HG02884 (cell line): ENCODE results near the gene SH3BGRL2.
"Not testable (repeated sequence)": the region's sequence is repeated elsewhere in the genome, so short reads cannot be mapped to it uniquely, and the experiment has no call there.

Experiments used
- ATAC-seq: cut with Tn5 transposase; IDR thresholded peaks from one replicate; pipeline ENCODE4 v1.9.1; 2021; ENCODE audit warnings: mild to moderate bottlenecking, moderate library complexity; ENCODE audit not compliant: unreplicated experiment

Gene SH3BGRL2

DNA sequence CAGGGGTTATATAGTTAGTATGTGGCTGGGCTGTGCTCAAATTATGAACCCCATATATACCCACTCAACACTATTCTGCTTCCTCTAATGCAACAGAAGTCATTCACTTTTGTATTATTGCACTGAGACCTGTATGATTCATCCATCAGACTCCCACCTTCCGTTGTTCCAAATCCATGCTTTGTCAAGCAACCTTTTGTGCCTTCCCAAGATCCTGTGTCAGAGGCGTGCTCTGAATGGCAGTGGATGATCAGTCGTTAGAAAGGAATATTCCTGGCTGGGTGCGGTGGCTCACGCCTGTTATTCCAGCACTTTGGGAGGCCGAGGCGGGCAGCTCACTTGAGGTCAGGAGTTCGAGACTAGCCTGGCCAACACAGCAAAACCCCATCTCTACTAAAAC, 103.2 kb downstream of the SH3BGRL2 start:
- no peak for ATAC-seq

DNA sequence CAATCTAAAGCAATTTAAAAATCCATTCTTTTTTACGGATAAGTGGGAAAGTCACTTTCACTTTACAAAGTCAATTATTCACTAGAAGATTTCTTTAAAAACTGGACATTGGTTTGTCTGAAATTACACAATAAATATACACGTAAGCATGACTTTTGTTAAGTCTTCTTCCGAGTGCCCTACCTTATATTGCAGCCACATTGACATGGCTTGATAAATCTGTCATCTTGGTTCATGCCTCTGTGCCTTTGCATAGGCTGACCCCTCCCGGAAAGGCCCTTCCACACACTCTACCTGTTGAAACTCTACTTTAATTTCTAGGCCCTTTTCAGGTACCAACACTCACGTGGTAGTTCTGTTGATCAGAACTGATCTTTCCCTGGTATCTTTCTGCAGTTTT, 104.1 kb downstream of the SH3BGRL2 start:
- ATAC-seq = no peak

DNA sequence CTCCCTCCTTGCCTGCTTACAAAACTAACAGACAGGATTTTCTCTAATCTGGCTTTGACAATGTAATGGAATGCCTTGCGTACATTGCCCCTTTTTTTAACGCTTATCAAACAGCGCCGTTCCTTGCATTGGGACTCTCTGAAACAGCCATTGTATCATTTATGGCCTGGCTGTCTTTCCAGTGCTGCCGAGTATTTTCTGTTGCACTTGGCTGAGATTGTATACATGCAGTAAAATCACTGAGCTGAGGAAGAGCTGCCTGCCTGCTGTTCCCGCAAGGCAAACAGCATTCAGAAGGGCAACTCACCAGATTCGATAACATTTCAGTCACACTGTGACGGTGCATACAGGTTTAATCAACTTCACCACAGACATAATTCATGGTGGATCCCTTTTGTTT, 106.0 kb downstream of the SH3BGRL2 start:
- ATAC-seq = no peak

DNA sequence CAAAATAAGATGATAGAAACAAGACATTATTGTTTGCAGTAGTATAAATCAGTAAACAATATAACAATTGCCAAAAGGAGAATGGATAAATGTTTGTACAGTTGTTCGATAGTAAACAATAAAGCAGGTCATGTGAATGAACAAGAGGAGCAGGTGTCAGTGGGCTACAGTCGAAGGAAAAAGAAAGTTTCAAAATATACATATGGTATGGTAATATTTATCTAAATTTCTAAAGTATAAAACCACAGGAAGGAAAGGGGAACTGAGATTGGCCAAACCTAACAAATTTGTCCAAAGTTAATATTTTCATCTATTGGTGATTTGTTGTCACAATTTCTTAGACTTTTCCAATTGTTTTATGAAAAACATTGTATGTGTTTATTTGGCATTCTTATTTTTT, 110.9 kb downstream of the SH3BGRL2 start:
- ATAC-seq = no peak

DNA sequence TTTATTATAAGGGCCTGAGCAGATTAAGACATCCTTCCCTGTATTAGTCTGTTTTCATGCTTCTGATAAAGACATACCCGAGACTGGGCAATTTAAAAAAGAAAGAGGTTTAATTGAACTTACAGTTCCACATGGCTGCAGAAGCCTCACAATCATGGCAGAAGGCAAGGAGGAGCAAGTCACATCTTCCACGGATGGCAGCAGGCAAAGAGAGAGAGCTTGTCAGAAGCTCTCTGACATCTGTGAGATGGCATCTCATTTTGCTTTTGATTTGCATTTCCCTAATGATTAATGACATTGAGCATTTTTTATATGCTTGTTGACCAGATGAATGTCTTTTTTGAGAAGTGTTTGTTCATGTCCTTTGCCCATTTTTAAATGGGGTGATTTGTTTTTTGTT, 114.2 kb downstream of the SH3BGRL2 start:
- not testable (repeated sequence) for ATAC-seq

DNA sequence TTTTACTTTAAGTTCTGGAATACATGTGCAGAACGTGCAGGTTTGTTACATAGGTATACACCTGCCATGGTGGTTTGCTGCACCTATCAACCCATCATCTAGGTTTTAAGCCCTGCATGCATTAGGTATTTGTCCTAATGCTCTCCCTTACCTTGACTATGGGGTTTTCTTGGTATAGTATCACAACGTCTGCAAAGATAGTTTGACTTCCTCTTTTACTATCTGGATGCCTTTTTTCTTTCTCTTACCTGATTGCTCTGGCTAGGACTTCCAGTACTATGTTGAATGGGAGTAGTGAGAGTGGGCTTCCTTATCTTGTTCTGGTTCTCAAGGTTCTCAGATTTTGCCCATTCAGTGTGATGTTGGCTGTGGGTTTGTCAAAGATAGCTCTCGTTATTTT, 115.2 kb downstream of the SH3BGRL2 start:
- ATAC-seq = not testable (repeated sequence)

DNA sequence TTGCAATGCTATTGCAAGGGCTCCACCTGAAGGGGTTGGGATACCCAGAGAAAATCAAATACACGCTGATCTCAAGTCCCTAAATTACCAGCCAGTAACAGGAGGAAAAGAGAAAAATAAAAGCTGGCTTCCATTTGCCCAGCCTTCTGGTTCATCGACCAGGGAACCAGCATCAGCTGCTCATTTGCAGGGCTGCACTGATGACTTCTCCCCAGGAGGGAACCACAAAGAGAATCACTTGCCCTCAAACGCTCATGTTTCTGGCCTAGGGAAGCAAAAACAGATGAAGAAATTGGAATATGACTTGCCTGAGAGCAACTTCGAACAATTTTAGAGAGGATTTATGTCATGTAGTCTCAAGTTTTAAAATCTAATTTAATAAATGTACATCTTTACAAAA, 119.7 kb downstream of the SH3BGRL2 start:
- no peak for ATAC-seq
